SH-SY5Y (cell line): ENCODE measurements around the gene UCP2.

ENCODE experiments used
- GATA2 ChIP-seq: IDR thresholded peaks from 2 replicates; pipeline ENCODE4 v1.6.1; 2011; ENCODE audit warnings: mild to moderate bottlenecking, low read depth, low read length
- GATA3 ChIP-seq: IDR thresholded peaks from 2 replicates; pipeline ENCODE4 v1.6.1; 2011; ENCODE audit warnings: low read depth, mild to moderate bottlenecking, low read length, moderate library complexity

GRCh38 chr11:73961321-73961720 lies 21.3 kb downstream of the UCP2 start:
- no peak for TF ChIP-seq GATA2
- no peak for TF ChIP-seq GATA3
